Pulmonary artery endothelial cell (primary cell): ENCODE data around the gene KLHL29. TPM values are rescaled to one million over a fixed set of nuclear protein-coding genes. Genes with fewer than 3 reads are reported as not detected.
A peak's percentile ranks its signal among the peaks of the same experiment; 100 is the strongest.

ENCODE experiments used
- DNase-seq: peaks from one replicate; pipeline ENCODE4 v3.0.0-alpha.2; 2011; ENCODE audit warnings: low read depth, low spot score
- total RNA-seq: library from RNA; depleted of rRNA; stranded (reverse); fragments of >200 nt; gene quantifications from 2 replicates; pipeline ENCODE4 v1.2.3, GENCODE V29; 2014

The KLHL29 gene
- total RNA-seq, 1 donor from 2014 or later: 4.2 TPM

DNA sequence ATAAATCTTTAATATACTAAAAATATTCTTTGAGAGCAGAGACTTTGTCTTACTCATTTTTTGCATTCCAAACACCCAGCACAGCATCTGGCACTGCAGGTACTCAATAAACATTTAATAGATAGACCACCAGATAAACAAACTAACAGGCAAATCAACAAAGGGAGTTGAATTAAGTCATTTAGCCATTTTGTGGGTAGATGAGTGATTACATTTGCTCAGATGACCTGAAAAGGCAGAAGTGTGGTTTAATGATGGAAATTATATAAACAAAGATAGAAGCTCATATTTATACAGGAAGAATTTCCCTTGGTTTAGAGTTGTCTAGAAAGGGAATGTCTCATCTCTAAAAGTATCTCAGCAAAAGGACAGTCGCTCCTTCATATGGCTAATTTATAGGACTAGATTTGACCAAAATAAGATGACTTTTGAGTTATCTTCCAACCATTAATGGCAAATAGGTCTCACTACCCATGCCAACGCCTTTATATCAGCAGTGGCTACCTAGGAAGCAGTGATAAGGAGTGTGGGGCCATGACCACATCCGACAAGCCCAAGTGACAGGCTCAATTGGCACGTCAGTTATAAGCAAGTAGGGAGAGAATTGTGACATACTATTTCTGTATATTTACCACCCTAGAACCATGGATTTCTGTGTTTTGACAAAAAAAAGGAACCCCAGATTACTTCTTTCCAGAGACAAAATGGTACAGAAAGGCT lies 368.5 kb downstream of the KLHL29 start:
- DNase-seq: no peak

DNA sequence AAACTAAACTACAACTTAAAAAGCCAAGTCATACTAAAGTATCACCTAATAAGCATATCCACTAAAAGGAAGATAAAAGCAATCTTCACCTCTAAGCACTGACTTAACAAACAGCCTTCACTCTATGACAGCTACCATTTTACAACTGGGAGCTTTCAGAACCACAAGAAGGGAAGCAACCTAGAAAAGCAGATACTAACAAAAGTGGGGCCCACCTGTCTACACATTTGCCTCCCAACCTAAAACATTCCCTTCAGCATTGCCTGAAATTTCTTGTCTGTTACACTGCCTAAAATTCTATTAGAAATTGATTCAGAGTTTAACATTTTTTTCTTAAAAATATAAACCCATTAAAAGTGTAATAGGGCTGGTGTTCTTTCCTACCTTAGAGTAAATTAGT lies 370.0 kb downstream of the KLHL29 start:
- DNase-seq: no peak

DNA sequence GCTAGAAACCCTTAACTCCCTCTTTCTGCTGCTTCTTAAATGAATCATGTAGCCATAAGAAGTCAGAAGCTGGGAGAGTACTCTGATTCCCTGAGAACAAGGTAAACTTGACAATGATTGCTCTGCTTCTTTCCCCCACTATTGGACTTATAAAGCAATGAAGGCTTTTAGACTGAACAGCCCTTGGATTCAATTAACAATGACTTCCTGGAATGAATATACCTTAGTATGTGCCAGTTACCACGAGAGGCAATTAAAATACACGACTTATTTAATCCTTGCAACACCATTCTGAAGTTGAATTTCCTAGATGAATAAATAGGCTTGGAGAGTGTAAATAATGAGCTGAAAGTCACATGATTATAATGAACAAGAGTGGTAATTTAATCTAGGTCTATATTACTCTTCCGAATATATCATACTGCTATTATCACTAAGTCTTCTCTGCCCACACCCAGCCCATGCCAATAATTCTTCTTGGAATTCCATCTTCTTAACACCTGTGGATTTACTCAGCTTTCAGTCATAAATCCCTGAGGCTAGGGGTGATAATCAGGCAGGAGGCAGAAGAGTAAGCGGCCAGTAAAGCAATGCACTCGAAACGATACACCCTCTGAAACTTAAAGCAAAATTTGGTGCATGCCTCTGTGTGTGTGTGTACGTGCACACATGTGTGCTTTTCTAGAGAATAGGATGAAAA lies 371.8 kb downstream of the KLHL29 start:
- DNase-seq: no peak

DNA sequence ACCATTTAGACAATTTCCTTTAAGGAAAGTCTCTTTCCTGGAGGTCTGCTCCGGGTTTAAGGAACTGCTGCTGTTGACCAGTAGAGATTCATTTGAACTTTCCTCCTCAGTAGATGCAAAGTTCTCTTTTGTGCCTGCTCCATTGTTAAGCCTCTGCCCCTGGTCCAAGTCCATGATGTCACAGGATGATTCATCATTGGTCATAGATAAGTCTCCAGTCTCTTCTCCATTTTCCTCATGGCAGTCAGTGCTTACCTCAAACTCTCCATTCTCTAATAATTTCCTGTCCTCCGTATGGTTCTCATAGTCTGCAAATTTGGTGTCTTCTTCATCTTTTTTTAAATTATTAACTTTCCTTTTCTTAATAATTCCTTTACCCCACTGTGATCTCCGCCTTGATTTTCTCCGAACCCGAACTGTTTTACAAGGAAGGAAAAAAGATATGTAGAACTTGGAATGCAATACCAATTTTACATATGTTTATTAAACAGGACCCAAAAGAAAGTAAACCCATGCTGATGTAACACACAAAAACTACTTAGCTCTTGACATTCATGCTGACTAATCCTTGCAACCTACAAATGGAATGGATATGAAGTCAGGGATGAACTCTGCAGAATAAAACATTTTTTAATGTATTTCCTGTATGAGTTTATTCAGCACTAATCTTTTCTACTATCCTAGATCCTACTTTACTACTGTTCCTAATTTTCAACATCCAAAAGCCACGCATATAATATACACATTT lies 372.9 kb downstream of the KLHL29 start:
- peak; percentile 70 for DNase-seq
